ENCODE data around the gene SLC39A10.
"Not testable (repeated sequence)": the region's sequence is repeated elsewhere in the genome, so short reads cannot be mapped to it uniquely, and the experiment has no call there.

Gene SLC39A10

DNA sequence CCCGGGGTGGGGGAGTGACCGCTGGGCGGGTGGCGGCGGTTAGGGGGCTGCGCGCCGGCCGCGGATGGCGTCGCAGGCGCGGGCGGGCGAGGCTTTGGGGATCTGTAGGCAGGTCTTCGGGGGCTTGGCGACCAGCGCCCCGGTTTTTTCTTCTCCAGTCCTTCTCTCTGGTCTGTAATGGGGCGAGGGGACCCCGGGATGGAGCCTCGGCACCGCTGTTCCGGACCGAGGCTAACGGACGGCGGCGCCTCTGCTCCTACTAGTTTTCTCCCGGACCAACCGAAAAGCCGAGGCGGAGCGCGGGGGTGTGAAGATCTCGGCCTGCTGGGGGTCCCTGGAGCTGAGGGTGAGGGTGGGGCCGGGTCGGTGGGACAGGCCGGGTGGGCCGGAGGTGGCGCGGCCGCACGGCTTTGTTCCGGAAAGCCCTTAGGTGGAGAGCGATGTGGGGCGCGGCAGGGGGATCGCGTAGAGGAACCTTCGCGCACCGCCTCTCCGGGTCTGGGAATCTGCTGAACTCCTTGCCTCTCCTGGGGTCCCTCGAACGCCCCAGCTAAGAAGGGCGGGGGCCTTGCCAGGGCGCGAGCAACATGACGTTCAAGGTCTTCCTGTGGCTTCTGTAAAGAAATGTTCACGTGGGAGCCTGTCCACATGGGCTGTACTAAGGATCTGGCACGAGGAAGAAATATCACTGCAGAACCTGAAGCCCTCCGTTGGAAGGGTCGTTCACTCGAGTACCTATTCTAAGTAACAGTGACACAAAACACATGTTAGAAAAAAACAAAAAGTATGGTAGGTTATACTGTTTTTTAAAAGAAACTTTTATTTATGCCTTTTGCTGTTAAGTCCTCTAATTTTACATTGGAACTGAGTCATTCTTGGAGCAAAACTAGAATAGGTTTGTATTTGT, 861 bp downstream of the SLC39A10 start:
- DNase-seq (ENCODE audit: low spot score) = peak; percentile 52
- TF ChIP-seq, protein P1, sequence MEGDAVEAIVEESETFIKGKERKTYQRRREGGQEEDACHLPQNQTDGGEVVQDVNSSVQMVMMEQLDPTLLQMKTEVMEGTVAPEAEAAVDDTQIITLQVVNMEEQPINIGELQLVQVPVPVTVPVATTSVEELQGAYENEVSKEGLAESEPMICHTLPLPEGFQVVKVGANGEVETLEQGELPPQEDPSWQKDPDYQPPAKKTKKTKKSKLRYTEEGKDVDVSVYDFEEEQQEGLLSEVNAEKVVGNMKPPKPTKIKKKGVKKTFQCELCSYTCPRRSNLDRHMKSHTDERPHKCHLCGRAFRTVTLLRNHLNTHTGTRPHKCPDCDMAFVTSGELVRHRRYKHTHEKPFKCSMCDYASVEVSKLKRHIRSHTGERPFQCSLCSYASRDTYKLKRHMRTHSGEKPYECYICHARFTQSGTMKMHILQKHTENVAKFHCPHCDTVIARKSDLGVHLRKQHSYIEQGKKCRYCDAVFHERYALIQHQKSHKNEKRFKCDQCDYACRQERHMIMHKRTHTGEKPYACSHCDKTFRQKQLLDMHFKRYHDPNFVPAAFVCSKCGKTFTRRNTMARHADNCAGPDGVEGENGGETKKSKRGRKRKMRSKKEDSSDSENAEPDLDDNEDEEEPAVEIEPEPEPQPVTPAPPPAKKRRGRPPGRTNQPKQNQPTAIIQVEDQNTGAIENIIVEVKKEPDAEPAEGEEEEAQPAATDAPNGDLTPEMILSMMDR (IDR thresholded peaks at IDR 0.05; ENCODE audit: extremely low read depth, missing control alignments) = no peak

DNA sequence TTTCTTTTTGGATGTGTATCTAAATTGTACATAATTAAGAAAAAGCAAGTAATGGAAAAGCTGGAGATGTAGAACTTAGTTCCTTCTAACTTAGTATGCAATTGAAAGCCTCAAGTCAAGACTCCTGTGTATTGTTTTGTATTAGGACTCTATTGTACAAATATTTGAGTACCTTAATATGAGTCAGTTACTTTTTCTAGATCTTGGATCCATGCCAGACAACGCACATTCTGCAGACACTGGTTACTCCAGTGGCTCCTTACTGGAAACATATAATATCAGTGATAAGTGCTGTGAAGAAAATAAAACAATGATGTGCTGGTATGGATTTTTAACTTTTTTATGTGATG, 1.5 kb downstream of the SLC39A10 start:
- TF ChIP-seq, protein P1 (IDR thresholded peaks at IDR 0.05; ENCODE audit: extremely low read depth, missing control alignments) = no peak
- no peak for DNase-seq (ENCODE audit: low spot score)

DNA sequence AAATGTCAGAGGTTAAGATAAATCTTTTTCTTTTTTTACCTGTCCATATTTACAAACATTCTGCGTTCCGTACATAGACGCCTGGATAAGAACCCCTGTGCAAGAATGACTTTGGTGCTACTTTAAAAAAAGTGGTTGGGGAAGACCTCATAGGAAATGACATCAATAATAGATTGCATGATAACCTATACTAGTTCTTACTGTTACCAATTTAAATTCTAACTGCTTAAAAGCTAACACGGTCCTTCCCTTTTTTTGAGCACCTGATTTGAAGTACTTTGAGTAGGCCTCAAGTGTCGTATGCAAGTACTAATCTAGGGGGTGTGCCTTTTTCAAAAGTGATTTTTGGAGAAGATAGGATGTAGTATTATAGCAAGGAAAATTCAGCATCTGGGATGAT, 2.1 kb downstream of the SLC39A10 start:
- DNase-seq (ENCODE audit: low spot score) = peak; percentile 23
- TF ChIP-seq, protein P1 (IDR thresholded peaks at IDR 0.05; ENCODE audit: extremely low read depth, missing control alignments) = no peak

DNA sequence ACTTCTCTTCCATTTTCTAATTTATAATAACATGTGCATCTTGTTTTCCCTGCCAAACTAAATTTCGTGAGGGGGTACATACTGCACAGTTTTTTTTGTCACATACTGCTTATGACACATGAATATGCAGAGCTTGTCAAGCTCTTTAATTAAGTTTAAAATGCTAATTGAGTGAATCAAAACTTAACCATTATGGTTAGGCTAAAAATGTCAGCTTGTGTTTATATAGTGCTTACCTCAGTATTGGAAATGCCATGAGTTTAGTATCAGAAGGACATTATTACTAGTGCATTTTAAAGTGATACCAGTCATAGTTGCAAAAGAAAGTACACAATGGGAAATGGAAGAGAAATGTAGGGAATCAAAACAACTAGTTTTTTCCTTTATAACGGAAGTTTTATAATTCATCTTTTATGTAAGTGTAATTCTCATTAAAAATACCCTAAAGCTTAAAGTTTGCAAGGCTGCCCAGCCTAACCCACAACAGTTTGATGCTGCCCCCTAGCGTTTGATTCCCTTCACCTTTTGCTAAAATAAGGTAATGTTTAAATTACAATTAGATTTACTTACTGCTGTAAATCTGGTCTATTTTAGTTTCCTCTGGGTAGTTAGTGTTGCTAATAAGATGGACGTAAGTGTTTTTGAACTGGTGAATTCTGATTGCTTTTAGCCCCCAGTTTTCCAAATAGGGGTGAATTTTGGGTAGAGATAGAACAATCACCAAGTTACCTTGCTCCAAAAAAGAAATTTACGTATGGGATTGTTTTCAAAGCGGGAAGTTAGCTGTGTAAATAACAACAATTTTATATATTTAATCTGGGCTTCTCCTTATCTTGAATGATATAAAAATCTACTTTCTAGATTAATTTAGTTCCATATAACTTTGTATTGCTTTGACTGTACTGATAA, 3.2 kb downstream of the SLC39A10 start:
- peak; percentile 55 for DNase-seq (ENCODE audit: low spot score)
- TF ChIP-seq, protein P1 (IDR thresholded peaks at IDR 0.05; ENCODE audit: extremely low read depth, missing control alignments) = peak; percentile 46

DNA sequence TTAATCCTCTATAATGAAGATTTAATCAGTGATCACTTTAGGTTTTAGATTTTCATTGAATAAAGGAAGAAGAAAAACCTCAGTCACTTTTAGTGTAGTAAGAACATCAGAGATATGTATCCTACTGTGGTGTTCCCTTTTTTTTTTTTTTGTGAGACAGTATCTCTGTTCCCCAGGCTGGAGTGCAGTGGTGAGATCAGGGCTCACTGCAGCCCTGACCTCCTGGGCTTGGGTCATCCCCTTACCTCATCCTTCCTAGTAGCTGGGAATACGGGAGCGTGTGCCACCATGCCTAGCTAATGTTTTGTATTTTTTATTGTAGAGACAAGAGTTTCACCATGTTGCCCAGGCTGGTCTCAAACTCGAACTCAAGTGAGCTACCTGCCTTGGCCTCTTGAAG, 5.1 kb downstream of the SLC39A10 start:
- DNase-seq (ENCODE audit: low spot score) = no peak

DNA sequence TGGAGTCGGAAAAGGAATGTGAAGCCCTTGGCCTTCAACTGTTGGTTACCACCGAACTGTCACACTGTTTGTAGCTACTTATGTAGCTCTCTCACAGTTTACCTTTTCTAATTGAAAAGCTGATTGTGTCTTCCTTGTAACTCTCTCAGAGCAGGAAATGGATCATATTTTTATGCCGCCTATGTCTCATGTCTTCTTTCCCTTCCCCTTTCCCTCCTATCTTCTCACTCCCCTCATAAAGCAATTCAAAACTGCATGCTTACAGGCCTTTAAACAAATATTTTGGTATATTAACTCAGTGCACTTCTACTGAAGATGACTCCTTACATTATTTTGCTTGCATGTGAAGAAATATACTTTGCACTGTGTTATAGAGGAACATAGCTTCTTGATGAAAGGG, 6.0 kb downstream of the SLC39A10 start:
- TF ChIP-seq, protein P1 (IDR thresholded peaks at IDR 0.05; ENCODE audit: extremely low read depth, missing control alignments) = no peak
- DNase-seq (ENCODE audit: low spot score) = no peak

More for the DNA sequence above, 5.1 kb downstream of the SLC39A10 start:
- TF ChIP-seq, protein P1 (IDR thresholded peaks at IDR 0.05; ENCODE audit: extremely low read depth, missing control alignments) = no peak

DNA sequence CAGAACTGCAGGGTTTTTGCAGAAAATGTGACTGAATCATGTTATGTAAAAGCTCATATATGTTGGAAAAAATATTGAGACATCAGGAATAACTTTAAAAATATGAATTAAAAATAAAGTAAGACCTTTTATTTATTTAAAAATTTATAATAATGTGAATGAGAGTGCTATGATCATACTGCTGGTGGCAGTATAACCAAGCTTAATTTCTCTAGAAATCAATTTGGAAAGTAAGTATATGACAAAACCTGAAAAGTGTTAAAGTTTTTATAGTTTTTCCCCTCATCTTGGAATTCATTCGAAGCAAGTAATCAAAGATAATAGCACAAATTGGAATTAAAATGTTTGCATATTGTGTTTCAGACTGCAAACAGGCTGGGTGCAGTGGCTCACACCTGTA, 7.5 kb downstream of the SLC39A10 start:
- no peak for DNase-seq (ENCODE audit: low spot score)
- TF ChIP-seq, protein P1 (IDR thresholded peaks at IDR 0.05; ENCODE audit: extremely low read depth, missing control alignments) = no peak

DNA sequence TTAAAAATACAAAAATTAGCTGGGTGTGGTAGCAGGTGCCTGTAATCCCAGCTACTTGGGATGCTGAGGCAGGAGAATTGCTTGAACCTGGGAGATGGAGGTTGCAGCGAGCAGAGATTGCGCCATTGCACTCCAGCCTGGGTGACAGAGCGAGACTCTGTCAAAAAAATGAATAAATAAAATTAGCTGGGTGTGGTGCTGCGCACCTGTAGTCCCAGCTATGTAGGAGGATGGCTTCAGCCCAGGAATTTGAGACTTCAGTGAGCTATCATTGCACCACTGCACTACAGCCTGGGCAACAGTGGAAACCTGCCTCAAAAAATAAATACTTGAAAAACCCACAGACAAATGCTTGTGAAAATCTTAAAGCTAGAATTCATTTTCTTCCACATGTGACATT, 8.1 kb downstream of the SLC39A10 start:
- DNase-seq (ENCODE audit: low spot score) = not testable (repeated sequence)

Measured in GM20000 (cell line).